GM19043 (cell line): ENCODE results near the gene SETMAR.
"Not testable (repeated sequence)": the region's sequence is repeated elsewhere in the genome, so short reads cannot be mapped to it uniquely, and the experiment has no call there.

Experiments
- ATAC-seq: cut with Tn5 transposase; IDR thresholded peaks from one replicate; pipeline ENCODE4 v1.9.1; 2021; ENCODE audit warnings: low read depth; ENCODE audit not compliant: unreplicated experiment

The SETMAR gene

GRCh38 chr3:4303187-4304123 is at the start of gene SETMAR:
SETMAR (plus strand) TSS chr3:4303369; CDS start chr3:4303371, 2 bp downstream.
- ATAC-seq = peak; percentile 95

GRCh38 chr3:4261406-4261805 is 41.8 kb upstream of the SETMAR start:
- no peak for ATAC-seq

GRCh38 chr3:4264040-4264439 is 39.1 kb upstream of the SETMAR start:
- no peak for ATAC-seq

- ATAC-seq = peak; percentile 80
Measured at GRCh38 chr3:4270720-4271119, 32.4 kb upstream of the SETMAR start.

DNA sequence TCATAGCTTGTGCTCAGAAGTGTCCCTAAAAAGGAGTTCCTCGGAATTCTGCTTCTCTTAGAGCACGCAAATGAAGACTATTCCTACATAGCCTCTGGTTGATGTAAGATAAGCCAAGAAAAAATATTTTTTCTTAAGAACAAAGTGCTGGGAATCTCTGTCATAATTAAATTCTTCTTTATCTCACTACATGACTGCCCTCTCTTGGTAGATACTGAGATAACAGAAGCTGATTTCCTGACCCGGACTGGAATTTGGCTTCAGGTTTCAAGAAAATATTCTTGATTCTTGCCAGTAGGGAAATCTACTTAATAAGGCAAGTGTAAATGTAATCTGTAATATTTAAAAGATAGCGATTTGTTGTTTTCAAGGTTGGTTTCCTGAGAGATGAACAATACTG is 31.3 kb upstream of the SETMAR start:
- ATAC-seq = no peak

- ATAC-seq = no peak
Measured at GRCh38 chr3:4279516-4280105, 23.6 kb upstream of the SETMAR start.

DNA sequence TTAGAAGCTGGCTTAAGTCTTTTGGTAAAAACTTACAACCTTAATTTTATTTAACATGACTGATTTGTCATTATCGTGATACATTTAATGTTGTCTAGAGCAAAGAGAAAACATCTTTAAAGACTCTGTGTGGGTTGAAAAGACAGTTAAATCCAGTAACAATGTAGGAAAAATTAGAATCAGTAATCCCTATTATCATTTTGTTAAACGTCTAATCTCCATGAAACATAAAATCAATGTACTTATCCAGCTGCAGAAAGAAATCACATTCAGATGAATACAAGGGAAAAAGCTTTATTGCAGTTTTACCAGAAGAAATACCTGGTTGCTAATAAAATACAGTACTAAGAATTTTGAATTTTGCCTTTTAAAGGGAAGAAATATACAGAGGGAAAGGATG is 21.2 kb upstream of the SETMAR start:
- ATAC-seq = no peak

GRCh38 chr3:4284865-4285264 is 18.3 kb upstream of the SETMAR start:
- ATAC-seq = no peak

- ATAC-seq = no peak
Measured at GRCh38 chr3:4289044-4289443, 14.1 kb upstream of the SETMAR start.

GRCh38 chr3:4290272-4290893 is 12.8 kb upstream of the SETMAR start:
- ATAC-seq = peak; percentile 81

DNA sequence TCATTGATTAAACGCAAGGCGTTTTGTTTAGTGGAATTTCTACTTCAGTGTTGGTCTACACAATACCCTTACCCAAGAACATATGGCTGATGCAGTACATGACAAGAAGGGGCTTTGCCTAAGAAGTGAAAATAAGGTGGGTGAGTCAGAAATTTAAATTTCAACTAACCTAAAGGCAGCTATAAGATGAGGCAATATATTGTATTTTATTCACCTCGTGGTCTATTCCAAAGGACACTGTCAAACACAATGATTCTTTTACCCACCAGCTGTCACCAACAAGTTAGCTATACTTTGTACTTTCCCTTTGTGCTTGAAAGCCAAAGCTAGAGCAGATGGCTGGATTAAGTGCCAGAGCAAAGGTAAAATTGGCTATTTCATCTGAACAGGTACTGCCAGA is 10.9 kb upstream of the SETMAR start:
- ATAC-seq = no peak

DNA sequence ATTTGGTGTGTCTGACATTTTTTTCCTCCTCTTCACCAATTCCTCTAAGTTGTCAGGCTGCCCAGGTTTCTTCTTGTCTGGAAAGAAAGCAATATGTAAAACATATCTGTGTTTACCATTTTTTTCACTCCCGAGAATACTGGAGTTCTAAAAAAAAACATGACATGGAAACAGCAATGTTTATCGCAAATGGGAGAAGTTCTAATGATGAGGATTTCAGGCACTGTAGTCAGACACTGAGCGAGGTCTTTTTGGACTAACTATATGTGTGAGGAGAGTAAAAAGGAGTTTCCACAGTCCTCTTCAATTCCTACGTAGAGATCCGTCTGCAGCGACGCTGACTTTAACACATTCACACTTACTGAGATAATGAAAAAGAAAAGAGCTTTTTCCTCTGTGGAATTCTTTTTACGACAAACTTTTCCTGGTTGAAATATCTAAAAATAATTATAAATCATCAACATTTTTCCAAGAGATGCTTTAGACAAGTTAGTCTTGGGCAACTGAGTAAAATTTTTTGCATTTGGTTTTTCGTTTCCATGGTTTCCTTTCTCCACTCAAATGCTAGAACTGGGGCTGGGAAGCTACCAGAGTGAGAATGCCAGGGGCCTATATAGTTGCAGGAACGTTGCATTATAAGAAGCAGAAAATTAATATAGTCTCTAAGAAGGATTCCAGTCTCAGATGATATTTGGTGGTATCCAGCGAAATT is 8.4 kb upstream of the SETMAR start:
- no peak for ATAC-seq

DNA sequence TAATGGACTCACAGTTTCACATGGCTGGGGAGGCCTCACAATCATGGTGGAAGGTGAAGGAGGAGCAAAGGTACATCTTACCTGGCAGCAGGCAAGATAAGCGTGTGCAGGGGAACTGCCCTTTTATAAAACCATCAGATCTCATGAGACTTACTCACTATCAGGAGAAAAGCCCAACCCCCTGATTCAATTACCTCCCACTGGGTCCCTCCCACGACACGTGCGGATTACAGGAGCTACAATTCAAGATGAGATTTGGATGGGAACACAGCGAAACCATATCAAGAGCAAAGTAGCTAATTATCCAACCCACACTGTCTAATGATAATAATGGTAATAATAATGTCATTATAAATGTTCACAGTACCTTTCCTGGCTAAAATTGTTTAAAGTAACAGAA is 6.7 kb upstream of the SETMAR start:
- ATAC-seq = not testable (repeated sequence)

DNA sequence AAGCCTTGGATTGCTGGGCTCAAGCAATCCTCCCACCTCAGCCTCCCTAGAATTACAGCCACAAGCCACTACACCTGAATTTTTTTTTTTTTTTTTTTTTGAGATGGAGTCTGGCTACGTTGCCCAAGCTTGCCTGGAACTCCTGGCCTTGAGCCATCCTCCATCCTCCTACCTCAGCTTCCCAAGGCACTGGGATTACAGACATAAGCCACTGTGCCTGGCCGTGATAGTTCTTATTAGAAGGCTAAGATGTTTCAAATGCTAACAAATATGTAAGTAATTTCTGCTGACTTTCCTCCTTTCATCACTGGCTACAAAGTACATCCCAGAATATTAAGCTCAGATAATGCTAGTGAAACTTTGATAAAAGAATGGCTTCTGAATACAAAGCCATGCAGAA is 5.7 kb upstream of the SETMAR start:
- ATAC-seq = no peak

- no peak for ATAC-seq
Measured at GRCh38 chr3:4302747-4303146, 422 bp upstream of the SETMAR start.

- ATAC-seq = not testable (repeated sequence)
Measured at GRCh38 chr3:4305210-4305609, 2.0 kb downstream of the SETMAR start.

GRCh38 chr3:4306091-4306490 is 2.9 kb downstream of the SETMAR start:
- ATAC-seq = no peak

- no peak for ATAC-seq
Measured at GRCh38 chr3:4306860-4307259, 3.7 kb downstream of the SETMAR start.

DNA sequence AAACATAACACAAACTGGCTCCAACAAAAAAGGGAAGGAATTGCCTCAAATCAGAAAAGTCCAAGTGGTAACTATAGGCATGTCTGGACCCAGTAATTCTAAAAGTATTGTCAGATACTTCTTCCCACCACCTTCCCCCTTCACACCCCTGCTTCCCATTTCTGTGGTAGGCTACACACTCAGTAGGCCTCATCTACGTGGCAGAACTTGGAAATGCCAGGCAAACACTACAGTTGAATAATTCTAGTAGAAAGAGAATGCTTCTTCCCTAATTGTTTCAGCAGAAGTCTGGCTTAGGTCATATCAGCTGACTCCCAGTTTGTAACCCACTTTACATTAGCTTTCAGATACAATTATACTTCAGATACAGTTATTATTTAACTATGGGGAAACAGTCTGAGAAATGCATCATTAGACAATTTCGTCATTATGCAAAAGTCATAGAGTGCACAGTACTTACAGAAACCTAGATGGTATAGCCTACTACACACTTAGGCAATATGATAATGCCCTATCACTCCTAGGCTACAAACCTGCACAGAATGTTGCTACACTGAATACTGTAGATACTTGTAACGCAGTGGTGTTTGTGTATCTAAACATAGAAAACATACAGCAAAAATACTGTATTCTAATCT is 6.4 kb downstream of the SETMAR start:
- ATAC-seq = no peak

DNA sequence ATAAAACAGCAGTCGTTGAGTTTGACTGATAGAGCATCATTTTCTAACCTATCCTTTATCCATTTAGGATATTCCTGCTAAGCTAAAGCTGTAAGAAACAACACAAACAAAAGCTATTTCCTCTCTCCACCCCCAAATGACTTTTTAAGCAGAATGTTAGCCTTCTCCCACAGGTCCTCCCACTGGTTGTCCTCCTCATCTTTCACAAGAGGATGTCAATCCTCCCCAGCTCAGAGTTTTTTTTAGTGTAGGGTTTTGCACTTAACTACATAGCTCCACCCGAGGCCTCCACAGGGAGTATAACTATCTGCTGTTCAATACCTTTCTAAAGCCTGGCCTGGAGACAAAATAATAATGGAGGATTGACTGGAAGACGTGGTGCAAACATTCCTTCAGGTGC is 7.8 kb downstream of the SETMAR start:
- ATAC-seq = no peak
